Fibroblast of skin of scalp (primary cell): Measurements from ENCODE around the gene PYCR2. TPM values are rescaled to one million over a fixed set of nuclear protein-coding genes. Genes with fewer than 3 reads are reported as not detected.
"Not testable (repeated sequence)": the region's sequence is repeated elsewhere in the genome, so short reads cannot be mapped to it uniquely, and the experiment has no call there.

ENCODE experiments used
- DNase-seq: peaks from one replicate; pipeline ENCODE4 v3.0.0-alpha.2; 2013
- polyA plus RNA-seq, 2 experiments: library from polyadenylated mRNA; unstranded; fragments of 120-200 nt; gene quantifications; one replicate each; pipeline ENCODE4 v1.2.1, GENCODE V29; 2013; ENCODE audit not compliant: insufficient read length in 2 of 2

PYCR2 gene
- polyA plus RNA-seq (2013, experiment 1 of 2; ENCODE audit: insufficient read length): 59.0 TPM
- 56.9 TPM for polyA plus RNA-seq (2013, experiment 2 of 2; ENCODE audit: insufficient read length)

GRCh38 chr1:225923692-225924555, at the start of gene PYCR2:
TSS of gene PYCR2 (minus strand) at chr1:225924250. CDS start at chr1:225924110, 140 bp downstream.
- DNase-seq: peak; percentile 97

- no peak for DNase-seq
Observed at GRCh38 chr1:225973158-225973557, 49.1 kb upstream of the PYCR2 start.

GRCh38 chr1:225972344-225973152, 48.5 kb upstream of the PYCR2 start:
- DNase-seq: no peak

GRCh38 chr1:225970592-225971157, 46.6 kb upstream of the PYCR2 start:
- not testable (repeated sequence) for DNase-seq

- DNase-seq: not testable (repeated sequence)
Observed at GRCh38 chr1:225969751-225970150, 45.7 kb upstream of the PYCR2 start.

GRCh38 chr1:225965231-225965630, 41.2 kb upstream of the PYCR2 start:
- no peak for DNase-seq

- DNase-seq: no peak
Observed at GRCh38 chr1:225963735-225964530, 39.9 kb upstream of the PYCR2 start.

GRCh38 chr1:225962440-225962975, 38.5 kb upstream of the PYCR2 start:
- DNase-seq: no peak

GRCh38 chr1:225961659-225962439, 37.8 kb upstream of the PYCR2 start:
- DNase-seq: no peak

GRCh38 chr1:225958041-225958440, 34.0 kb upstream of the PYCR2 start:
- DNase-seq: no peak

GRCh38 chr1:225954753-225955152, 30.7 kb upstream of the PYCR2 start:
- DNase-seq: no peak

- DNase-seq: no peak
Observed at GRCh38 chr1:225953315-225953714, 29.3 kb upstream of the PYCR2 start.

GRCh38 chr1:225950905-225951497, 27.0 kb upstream of the PYCR2 start:
- no peak for DNase-seq

- no peak for DNase-seq
Observed at GRCh38 chr1:225949041-225949440, 25.0 kb upstream of the PYCR2 start.

GRCh38 chr1:225946803-225947202, 22.8 kb upstream of the PYCR2 start:
- no peak for DNase-seq

GRCh38 chr1:225946082-225946620, 22.1 kb upstream of the PYCR2 start:
- DNase-seq: no peak

GRCh38 chr1:225945564-225945963, 21.5 kb upstream of the PYCR2 start:
- DNase-seq: no peak

GRCh38 chr1:225944951-225945350, 20.9 kb upstream of the PYCR2 start:
- DNase-seq: no peak

- DNase-seq: no peak
Observed at GRCh38 chr1:225944387-225944786, 20.3 kb upstream of the PYCR2 start.

- no peak for DNase-seq
Observed at GRCh38 chr1:225943582-225943981, 19.5 kb upstream of the PYCR2 start.
